Sigmoid colon (tissue), 4 donors: ENCODE measurements around the gene EPB42.

Source experiments
- CTCF ChIP-seq, 4 experiments: fragments of 450-650 bp in 3 of 4; fragments of 200-600 bp in 1 of 4; IDR thresholded peaks; one replicate each; pipeline ENCODE4 v1.5.1; 2016 to 2019; ENCODE audit warnings: antibody characterized with exemption in 4 of 4, mild to moderate bottlenecking in 3 of 4, moderate library complexity in 2 of 4
- EP300 ChIP-seq, 4 donors: sonication (generic); formaldehyde crosslinking; IDR thresholded peaks; one replicate each; pipeline ENCODE4 v1.6.1; 2017; ENCODE audit warnings: antibody characterized with exemption in 4 of 4
- POLR2A ChIP-seq, 2 donors: fragments of 450-650 bp; IDR thresholded peaks; one replicate each; pipeline ENCODE4 v1.6.1; 2016; ENCODE audit warnings: antibody characterized with exemption in 2 of 2, mild to moderate bottlenecking in 2 of 2, moderate library complexity in 2 of 2
- POLR2AphosphoS5 ChIP-seq, 4 donors: sonication (generic); formaldehyde crosslinking; IDR thresholded peaks; one replicate each; pipeline ENCODE4 v1.6.1; 2017; ENCODE audit warnings: antibody characterized with exemption in 4 of 4

- TF ChIP-seq POLR2A (IDR thresholded peaks at IDR 0.05): no peak
- TF ChIP-seq CTCF (IDR thresholded peaks at IDR 0.05): peak; percentile 33 to 64 (median 44)
- no peak for TF ChIP-seq EP300 (IDR thresholded peaks at IDR 0.05)
- no peak for TF ChIP-seq POLR2AphosphoS5 (IDR thresholded peaks at IDR 0.05)
Observed at GRCh38 chr15:43225201-43225949, 4.6 kb upstream of the EPB42 start.
